Gastroesophageal sphincter (tissue), 4 donors: ENCODE measurements around the gene RFNG. TPM values are rescaled to one million over a fixed set of nuclear protein-coding genes. Genes with fewer than 3 reads are reported as not detected.

Experiments
- ATAC-seq: fragments of 150-250 bp; one replicate; pipeline ENCODE4 v1.9.1; 2016; ENCODE audit warnings: mild to moderate bottlenecking, moderate library complexity
- H3K27ac ChIP-seq, 4 donors: fragments of 200-600 bp; sonication (generic) in 3 of 4; 1 replicate in 3 of 4; 2 replicates in 1 of 4; pipeline ENCODE4 v1.5.1; 2016 to 2019
- H3K27me3 ChIP-seq: fragments of 200-600 bp; sonication (generic); one replicate; pipeline ENCODE4 v1.5.1; 2019
- H3K36me3 ChIP-seq, 2 donors: fragments of 200-600 bp; sonication (generic); one replicate each; pipeline ENCODE4 v1.5.1; 2019; ENCODE audit warnings: control low read depth in 1 of 2
- H3K4me1 ChIP-seq, 3 donors: fragments of 200-600 bp; sonication (generic); 1 replicate in 2 of 3; 2 replicates in 1 of 3; pipeline ENCODE4 v1.5.1; 2016 to 2019; ENCODE audit warnings: control low read depth in 2 of 3
- H3K4me3 ChIP-seq, 2 donors: fragments of 200-600 bp; sonication (generic); one replicate each; pipeline ENCODE4 v1.5.1; 2019; ENCODE audit warnings: mild to moderate bottlenecking in 1 of 2, moderate library complexity in 1 of 2
- H3K9me3 ChIP-seq, 3 donors: fragments of 200-600 bp; sonication (generic); one replicate each; pipeline ENCODE4 v1.5.1; 2017 to 2019; ENCODE audit warnings: control low read depth in 2 of 3
- CTCF ChIP-seq, 4 experiments: fragments of 200-600 bp in 2 of 4; fragments of 450-650 bp in 2 of 4; sonication (generic) in 1 of 4; IDR thresholded peaks; one replicate each; pipeline ENCODE4 v1.5.1; 2017 to 2019; ENCODE audit warnings: antibody characterized with exemption in 4 of 4, mild to moderate bottlenecking in 2 of 4, moderate library complexity in 2 of 4
- EP300 ChIP-seq: sonication (generic); formaldehyde crosslinking; IDR thresholded peaks from one replicate; pipeline ENCODE4 v1.6.1; 2017; ENCODE audit warnings: antibody characterized with exemption, mild to moderate bottlenecking
- POLR2A ChIP-seq, 2 donors: fragments of 450-650 bp; IDR thresholded peaks; one replicate each; pipeline ENCODE4 v1.6.1; 2017; ENCODE audit warnings: antibody characterized with exemption in 2 of 2, mild to moderate bottlenecking in 2 of 2, moderate library complexity in 1 of 2
- POLR2AphosphoS5 ChIP-seq: sonication (generic); formaldehyde crosslinking; IDR thresholded peaks from one replicate; pipeline ENCODE4 v1.6.1; 2017; ENCODE audit warnings: antibody characterized with exemption
- WGBS, 2 donors: methylation state at CpG; one replicate each; pipeline ENCODE4 v1.1.5; 2018; ENCODE audit warnings: low coverage in 1 of 2; 5-methylcytosine and 5-hydroxymethylcytosine counted together
- total RNA-seq, 4 donors: library from RNA; depleted of rRNA; stranded (reverse); fragments of >200 nt; gene quantifications; one replicate each; pipeline ENCODE4 v1.1.0, GENCODE V29; 2016

The RFNG gene, protein sequence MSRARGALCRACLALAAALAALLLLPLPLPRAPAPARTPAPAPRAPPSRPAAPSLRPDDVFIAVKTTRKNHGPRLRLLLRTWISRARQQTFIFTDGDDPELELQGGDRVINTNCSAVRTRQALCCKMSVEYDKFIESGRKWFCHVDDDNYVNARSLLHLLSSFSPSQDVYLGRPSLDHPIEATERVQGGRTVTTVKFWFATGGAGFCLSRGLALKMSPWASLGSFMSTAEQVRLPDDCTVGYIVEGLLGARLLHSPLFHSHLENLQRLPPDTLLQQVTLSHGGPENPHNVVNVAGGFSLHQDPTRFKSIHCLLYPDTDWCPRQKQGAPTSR
- 10 to 100 TPM; 28.8 to 48.2 (median 34.3) TPM for total RNA-seq

- Histone ChIP-seq H3K36me3 (peaks cover 0 to 75% of the 10 kb centered on the region in 2 donors), H3K27ac (peak within 1 kb of the TSS in 3 of 4 donors; percentile 75 to 83 (median 81)), H3K4me3 (peak within 1 kb of the TSS; percentile 71 to 84), H3K4me1 (peaks cover 0 to 54% (median 26%) of the 10 kb centered on the region in 3 donors), H3K27me3 (no peaks in the 10 kb centered on the region), H3K9me3 (no peaks in the 10 kb centered on the region)
- WGBS, 2 donors = no CpG with 5 or more reads among the region's 94 CpGs
- peak; percentile 35 to 36 for TF ChIP-seq POLR2A (IDR thresholded peaks at IDR 0.05)
- TF ChIP-seq CTCF (IDR thresholded peaks at IDR 0.05) = no peak
- TF ChIP-seq POLR2AphosphoS5 = peak; percentile 54
- ATAC-seq = peak; percentile 82
Measured at GRCh38 chr17:82051776-82052637, at the start of gene RFNG, which contains the start of gene GPS1. RFNG (minus strand) TSS chr17:82051811; CDS start chr17:82051766, 45 bp downstream. GPS1 (plus strand) TSS chr17:82051898; CDS start chr17:82051932, 34 bp downstream.

DNA sequence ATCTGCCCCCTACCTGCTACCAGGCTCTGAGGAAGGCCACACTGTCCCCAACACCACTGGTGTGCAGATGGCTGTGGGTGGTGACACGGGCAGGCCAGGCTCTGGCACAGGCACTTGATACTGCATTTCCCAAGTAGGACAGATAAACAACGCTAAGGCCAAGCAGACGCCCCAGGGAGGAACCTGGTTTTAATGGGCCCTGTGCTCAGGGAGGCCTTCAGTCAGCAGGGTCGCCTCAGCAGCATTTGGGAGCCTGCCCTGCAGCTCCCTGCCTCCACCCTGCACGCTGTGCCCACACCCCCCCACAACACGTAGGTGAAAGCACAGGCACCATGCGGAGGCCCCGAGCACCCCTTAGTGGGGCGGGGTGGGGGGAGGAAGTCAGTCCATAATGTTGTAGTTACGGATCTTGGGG, 49.7 kb upstream of the RFNG start:
- Histone ChIP-seq H3K27me3 (no peaks in the 10 kb centered on the region), H3K36me3 (no peaks in the 10 kb centered on the region), H3K4me3 (no peak overlapping the region), H3K27ac (peak overlapping the region in 2 of 4 donors; percentile 81 to 97), H3K4me1 (peaks cover 0 to 87% (median 38%) of the 10 kb centered on the region in 3 donors), H3K9me3 (no peaks in the 10 kb centered on the region)
- 56 to 71% methylated on average over 1 to 3 of the region's 10 CpGs for WGBS, 2 donors
- no peak for ATAC-seq
- no peak for TF ChIP-seq POLR2AphosphoS5
- TF ChIP-seq CTCF (IDR thresholded peaks at IDR 0.05) = no peak
- TF ChIP-seq EP300 = no peak
- TF ChIP-seq POLR2A (IDR thresholded peaks at IDR 0.05) = no peak

DNA sequence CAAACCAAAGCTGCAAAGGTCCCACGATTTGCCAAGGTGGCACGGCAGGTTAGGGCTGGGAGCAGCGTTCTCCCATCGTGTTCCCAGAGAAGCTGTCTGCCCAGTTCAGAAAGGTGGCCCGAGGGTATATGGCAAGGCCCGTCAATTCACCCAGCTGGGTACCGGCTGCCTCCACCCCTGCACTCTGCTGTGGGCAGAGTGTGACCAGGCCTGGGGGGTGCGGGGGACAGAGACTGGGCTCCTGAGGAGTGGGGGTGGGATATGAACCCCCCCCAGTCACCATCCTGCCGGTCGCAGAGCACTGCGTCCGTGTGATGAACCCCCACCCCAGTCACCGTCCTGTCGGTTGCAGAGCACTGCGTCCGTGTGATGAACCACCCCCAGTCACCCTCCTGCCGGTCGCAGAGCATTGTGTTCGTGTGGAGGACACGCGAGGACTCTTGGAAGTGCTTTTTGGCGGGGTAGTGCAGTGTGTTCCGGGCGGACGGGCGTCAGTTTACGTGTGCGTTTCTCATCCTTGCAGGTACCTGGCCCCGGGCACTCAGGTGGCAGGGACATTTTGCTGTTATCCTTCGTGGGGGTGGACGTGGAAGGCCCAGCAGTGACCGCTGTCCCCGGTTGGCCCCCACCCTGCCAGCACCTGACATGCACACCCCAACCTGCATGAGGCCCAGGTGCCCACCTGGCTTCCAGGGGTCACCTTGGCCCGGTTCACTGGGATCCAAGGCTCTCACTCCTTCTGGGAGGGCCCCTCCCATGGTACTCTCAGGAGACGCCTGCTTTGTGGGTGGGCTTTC, 49.1 kb upstream of the RFNG start:
- Histone ChIP-seq H3K27ac (peak overlapping the region in 3 of 4 donors; percentile 93 to 98 (median 97)), H3K4me3 (no peak overlapping the region), H3K9me3 (no peaks in the 10 kb centered on the region), H3K36me3 (peaks cover 0 to 5% of the 10 kb centered on the region in 2 donors), H3K27me3 (no peaks in the 10 kb centered on the region), H3K4me1 (peaks cover 0 to 87% (median 33%) of the 10 kb centered on the region in 3 donors)
- no peak for ATAC-seq
- TF ChIP-seq CTCF (IDR thresholded peaks at IDR 0.05) (no peak), POLR2AphosphoS5 (no peak), POLR2A (IDR thresholded peaks at IDR 0.05) (no peak), EP300 (no peak)
- WGBS, 2 donors = 100% methylated on average over 3 of the region's 35 CpGs; no CpG with 5 or more reads in 1 of the 2 donors

DNA sequence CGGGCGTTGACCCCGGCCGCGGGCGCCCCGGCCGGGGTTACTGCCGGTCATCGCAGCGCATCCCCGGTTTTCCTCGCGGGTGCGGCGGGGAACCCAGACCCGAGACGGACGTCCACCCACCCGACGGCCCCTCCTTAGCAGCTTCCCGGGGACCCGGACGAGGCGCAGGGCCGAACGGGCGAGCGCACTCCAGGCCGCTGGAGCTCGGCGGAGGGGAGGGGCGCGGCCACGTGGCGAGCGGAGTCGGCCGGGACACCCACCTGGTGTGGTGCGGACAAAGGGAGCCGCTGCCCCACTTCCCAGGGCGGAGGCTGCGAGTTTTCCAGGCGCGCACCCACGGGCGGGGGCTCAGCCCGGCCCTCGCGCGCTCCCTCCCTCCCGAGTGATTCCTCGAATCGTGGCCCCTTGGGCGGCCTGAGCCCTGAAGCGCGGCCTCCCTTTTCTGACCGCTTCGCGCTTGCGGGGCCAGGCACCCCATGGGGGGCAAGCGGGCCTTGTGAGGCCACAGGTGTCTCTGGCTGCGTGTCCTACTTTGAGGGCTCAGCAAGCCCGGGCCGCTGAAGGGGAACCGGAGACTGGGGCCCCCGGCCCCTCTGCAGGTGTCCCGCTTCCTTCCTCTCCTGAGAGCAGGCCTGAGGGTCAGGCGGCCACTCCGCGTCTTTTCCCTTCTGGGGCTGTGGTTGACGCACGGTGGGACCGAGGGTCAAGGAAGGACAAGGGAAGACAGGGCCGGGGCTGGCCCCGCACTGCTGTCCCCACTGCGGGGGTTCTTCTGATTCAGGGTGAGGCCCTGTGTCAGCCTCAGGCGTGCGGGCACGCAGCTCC, 47.5 kb upstream of the RFNG start:
- WGBS, 2 donors = no CpG with 5 or more reads among the region's 80 CpGs
- H3K27me3 ChIP-seq = no peaks in the 10 kb centered on the region
- H3K27ac ChIP-seq = peak overlapping the region; percentile 65 to 98 (median 95)
- H3K4me3 ChIP-seq = peak overlapping the region; percentile 33 to 95
- no peaks in the 10 kb centered on the region for H3K9me3 ChIP-seq
- peaks cover 0 to 21% of the 10 kb centered on the region in 2 donors for H3K36me3 ChIP-seq
- peaks cover 0 to 75% (median 31%) of the 10 kb centered on the region in 3 donors for H3K4me1 ChIP-seq
- ATAC-seq = peak; percentile 3
- TF ChIP-seq POLR2A (IDR thresholded peaks at IDR 0.05) (no peak), POLR2AphosphoS5 (peak; percentile 7)
